ENCODE measurements around the gene SRSF2. TPM values are rescaled to one million over a fixed set of nuclear protein-coding genes. Genes with fewer than 3 reads are reported as not detected.

Gene SRSF2
- total and polyA plus RNA-seq, 8 donors = 96.4 to 340 (median 166) TPM

DNA sequence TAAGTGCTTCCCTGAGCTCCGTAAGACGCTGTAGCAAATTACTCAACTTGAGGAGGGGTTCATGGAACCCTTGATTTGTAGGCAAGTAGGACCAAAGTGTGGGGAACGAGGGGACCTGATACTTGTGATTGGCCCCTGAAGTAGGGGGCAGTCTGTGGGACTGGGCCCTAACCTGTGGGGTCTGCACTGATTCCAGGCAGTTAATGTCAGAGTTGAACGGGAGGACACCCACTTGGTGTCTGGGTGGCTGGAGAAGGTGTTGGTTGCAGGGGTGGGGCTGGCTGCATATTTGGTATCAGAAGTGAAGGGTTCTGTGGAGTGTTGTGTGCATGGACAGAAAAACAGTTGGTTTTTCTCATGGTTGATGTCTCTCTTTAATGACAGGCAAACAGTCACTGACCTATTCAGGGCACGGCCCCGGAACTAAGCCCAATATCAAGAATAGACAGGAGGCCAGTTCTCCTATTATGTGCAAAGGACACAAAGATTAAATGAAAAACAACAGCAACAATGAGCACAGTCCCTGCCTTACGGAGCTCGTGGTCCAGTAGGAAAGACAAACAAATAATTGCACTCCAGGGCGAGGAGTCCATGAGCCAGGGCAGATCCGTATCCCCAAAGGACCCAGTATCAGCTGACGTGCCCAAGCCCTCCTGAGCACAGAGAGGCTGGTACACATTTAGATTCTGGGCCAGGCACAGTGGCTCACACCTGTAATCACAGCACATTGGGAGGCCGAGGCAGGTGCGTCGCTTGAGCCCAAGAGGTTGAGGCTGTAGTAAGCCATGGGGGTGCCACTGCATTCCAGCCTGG, 45.5 kb downstream of the SRSF2 start:
- peak overlapping the region in 2 of 5 donors; percentile 14 to 87 for H3K27ac ChIP-seq
- TF ChIP-seq EP300 (IDR thresholded peaks at IDR 0.05) (no peak), POLR2AphosphoS5 (IDR thresholded peaks at IDR 0.05) (no peak), POLR2A (IDR thresholded peaks at IDR 0.05) (no peak)
- TF ChIP-seq, protein P1, sequence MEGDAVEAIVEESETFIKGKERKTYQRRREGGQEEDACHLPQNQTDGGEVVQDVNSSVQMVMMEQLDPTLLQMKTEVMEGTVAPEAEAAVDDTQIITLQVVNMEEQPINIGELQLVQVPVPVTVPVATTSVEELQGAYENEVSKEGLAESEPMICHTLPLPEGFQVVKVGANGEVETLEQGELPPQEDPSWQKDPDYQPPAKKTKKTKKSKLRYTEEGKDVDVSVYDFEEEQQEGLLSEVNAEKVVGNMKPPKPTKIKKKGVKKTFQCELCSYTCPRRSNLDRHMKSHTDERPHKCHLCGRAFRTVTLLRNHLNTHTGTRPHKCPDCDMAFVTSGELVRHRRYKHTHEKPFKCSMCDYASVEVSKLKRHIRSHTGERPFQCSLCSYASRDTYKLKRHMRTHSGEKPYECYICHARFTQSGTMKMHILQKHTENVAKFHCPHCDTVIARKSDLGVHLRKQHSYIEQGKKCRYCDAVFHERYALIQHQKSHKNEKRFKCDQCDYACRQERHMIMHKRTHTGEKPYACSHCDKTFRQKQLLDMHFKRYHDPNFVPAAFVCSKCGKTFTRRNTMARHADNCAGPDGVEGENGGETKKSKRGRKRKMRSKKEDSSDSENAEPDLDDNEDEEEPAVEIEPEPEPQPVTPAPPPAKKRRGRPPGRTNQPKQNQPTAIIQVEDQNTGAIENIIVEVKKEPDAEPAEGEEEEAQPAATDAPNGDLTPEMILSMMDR (IDR thresholded peaks at IDR 0.05) = no peak
- no peak overlapping the region for H3K4me3 ChIP-seq
- H3K36me3 ChIP-seq = no peaks in the 10 kb centered on the region
- intact Hi-C loops (cut with DNase I; ENCODE audit: low total_unique reads) = no loop called here
- WGBS, 5 donors = 58 to 73% (median 62%) methylated on average over 14 of the region's 14 CpGs
- H3K27me3 ChIP-seq = no peaks in the 10 kb centered on the region
- peaks cover 18 to 74% (median 41%) of the 10 kb centered on the region in 4 donors for H3K4me1 ChIP-seq
- DNase-seq = no peak
- no peaks in the 10 kb centered on the region for H3K9me3 ChIP-seq

DNA sequence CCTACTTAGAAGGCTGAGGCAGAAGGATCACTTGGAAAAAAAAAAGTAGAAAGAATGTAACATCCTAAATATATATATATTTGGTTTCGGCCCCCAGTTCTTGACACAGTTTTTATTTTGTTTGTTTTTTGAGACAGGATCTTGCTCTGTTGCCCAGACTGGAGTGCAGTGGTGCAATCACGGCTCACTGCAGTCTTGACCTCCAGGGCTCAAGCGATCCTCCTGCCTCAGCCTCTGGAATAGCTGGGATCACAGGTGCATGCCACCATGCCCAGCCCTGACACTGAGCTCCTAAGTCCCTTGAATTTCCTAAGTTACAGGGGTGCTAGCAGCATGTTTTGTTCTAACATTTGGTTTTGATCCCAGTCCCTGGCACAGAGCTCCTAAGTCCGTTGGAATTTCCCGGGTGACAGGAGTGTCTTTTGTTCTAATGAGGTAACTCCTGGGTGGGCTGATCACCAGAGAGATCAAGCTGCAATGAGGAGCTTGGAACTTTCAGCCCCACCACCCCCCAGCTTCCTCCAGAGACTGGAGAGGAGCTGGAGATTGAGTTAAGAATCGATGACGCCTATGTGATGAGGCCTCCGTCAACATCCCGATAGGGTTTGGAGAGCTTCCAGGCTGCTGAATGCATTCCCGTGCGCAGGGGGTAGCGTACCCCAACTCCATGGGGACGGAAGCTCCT, 46.4 kb downstream of the SRSF2 start:
- TF ChIP-seq EP300 (IDR thresholded peaks at IDR 0.05) = no peak
- TF ChIP-seq POLR2AphosphoS5 (IDR thresholded peaks at IDR 0.05) = no peak
- TF ChIP-seq, protein P1 (IDR thresholded peaks at IDR 0.05) = no peak
- TF ChIP-seq POLR2A (IDR thresholded peaks at IDR 0.05) = no peak
- DNase-seq = no peak
- H3K4me1 ChIP-seq = peaks cover 18 to 75% (median 41%) of the 10 kb centered on the region in 4 donors
- H3K4me3 ChIP-seq = no peak overlapping the region
- H3K27me3 ChIP-seq = no peaks in the 10 kb centered on the region
- no peaks in the 10 kb centered on the region for H3K9me3 ChIP-seq
- H3K27ac ChIP-seq = no peak overlapping the region
- intact Hi-C loops (cut with DNase I; ENCODE audit: low total_unique reads) = no loop called here
- no peaks in the 10 kb centered on the region for H3K36me3 ChIP-seq
- 79 to 91% (median 88%) methylated on average over 13 of the region's 13 CpGs for WGBS, 5 donors

DNA sequence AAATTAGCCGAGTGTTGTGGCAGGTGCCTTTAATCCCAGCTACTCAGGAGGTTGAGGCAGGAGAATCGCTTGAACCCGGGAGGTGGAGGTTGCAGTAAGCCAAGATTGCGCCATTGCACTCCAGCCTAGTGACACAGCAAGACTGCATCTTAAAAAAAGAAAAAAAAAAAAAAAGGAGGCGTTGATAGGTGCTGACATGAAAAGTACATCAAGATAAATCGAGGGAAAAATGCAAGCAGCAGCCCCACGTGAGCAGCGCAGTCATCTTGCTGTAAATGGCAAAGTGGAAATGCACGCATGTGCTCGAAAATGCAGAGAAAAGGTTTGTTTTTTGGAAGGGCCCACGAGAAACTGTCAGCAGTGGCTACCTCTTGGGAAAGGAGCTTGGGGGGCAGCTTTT, 47.3 kb downstream of the SRSF2 start:
- Histone ChIP-seq H3K27ac (peak overlapping the region in 3 of 5 donors; percentile 79 to 89 (median 84)), H3K9me3 (no peaks in the 10 kb centered on the region), H3K4me3 (no peak overlapping the region), H3K36me3 (peaks cover 0 to 8% (median 2%) of the 10 kb centered on the region in 4 donors), H3K27me3 (no peaks in the 10 kb centered on the region), H3K4me1 (peaks cover 18 to 74% (median 40%) of the 10 kb centered on the region in 4 donors)
- intact Hi-C loops (cut with DNase I; ENCODE audit: low total_unique reads) = no loop called here
- 87 to 90% (median 89%) methylated on average over 11 of the region's 11 CpGs for WGBS, 5 donors
- no peak for DNase-seq
- TF ChIP-seq POLR2A (IDR thresholded peaks at IDR 0.05) = no peak
- TF ChIP-seq POLR2AphosphoS5 (IDR thresholded peaks at IDR 0.05) = no peak
- TF ChIP-seq, protein P1 (IDR thresholded peaks at IDR 0.05) = no peak
- TF ChIP-seq EP300 (IDR thresholded peaks at IDR 0.05) = no peak

DNA sequence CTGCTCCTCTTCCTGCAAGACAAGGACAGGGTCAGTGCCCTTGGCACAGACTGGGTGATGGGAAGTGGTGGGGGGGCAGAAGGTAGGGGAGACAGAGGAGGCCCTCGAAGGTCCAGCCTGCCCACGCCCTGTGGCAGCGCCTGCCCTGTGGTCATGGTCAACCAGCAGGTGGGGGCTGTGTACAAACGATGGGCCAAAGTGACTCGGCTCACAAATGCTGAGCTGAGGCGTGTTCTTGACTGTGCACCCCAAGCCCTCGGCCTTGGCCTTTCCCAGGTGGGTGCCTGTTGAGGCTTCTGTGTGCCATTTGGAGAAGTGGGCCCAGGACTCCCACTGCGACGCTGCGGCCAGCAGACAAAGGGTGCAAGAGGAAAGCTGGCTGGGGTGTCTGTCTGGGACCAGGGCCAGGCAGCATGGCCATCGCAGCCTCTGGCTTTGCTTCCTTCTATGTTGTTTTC, 48.9 kb downstream of the SRSF2 start:
- intact Hi-C loops (cut with DNase I; ENCODE audit: low total_unique reads) = no loop called here
- 46 to 80% (median 67%) methylated on average over 4 to 11 of the region's 11 CpGs for WGBS, 5 donors
- H3K4me3 ChIP-seq = no peak overlapping the region
- peak overlapping the region; percentile 33 to 89 (median 79) for H3K27ac ChIP-seq
- no peaks in the 10 kb centered on the region for H3K9me3 ChIP-seq
- no peaks in the 10 kb centered on the region for H3K27me3 ChIP-seq
- H3K4me1 ChIP-seq = peaks cover 18 to 87% (median 48%) of the 10 kb centered on the region in 4 donors
- TF ChIP-seq, protein P1 (IDR thresholded peaks at IDR 0.05) = no peak
- TF ChIP-seq EP300 (IDR thresholded peaks at IDR 0.05) (no peak), POLR2A (IDR thresholded peaks at IDR 0.05) (no peak), POLR2AphosphoS5 (IDR thresholded peaks at IDR 0.05) (no peak)
- peaks cover 0 to 23% (median 13%) of the 10 kb centered on the region in 4 donors for H3K36me3 ChIP-seq
- DNase-seq = no peak

Data from stomach (tissue), 9 donors.